GM21360 (cell line): Measurements from ENCODE around the gene LILRA6.
"Not testable (repeated sequence)": the region's sequence is repeated elsewhere in the genome, so short reads cannot be mapped to it uniquely, and the experiment has no call there.

ENCODE experiments used
- ATAC-seq: cut with Tn5 transposase; IDR thresholded peaks from one replicate; pipeline ENCODE4 v1.9.1; 2021; ENCODE audit warnings: mild to moderate bottlenecking, moderate library complexity; ENCODE audit not compliant: unreplicated experiment

The LILRA6 gene

DNA sequence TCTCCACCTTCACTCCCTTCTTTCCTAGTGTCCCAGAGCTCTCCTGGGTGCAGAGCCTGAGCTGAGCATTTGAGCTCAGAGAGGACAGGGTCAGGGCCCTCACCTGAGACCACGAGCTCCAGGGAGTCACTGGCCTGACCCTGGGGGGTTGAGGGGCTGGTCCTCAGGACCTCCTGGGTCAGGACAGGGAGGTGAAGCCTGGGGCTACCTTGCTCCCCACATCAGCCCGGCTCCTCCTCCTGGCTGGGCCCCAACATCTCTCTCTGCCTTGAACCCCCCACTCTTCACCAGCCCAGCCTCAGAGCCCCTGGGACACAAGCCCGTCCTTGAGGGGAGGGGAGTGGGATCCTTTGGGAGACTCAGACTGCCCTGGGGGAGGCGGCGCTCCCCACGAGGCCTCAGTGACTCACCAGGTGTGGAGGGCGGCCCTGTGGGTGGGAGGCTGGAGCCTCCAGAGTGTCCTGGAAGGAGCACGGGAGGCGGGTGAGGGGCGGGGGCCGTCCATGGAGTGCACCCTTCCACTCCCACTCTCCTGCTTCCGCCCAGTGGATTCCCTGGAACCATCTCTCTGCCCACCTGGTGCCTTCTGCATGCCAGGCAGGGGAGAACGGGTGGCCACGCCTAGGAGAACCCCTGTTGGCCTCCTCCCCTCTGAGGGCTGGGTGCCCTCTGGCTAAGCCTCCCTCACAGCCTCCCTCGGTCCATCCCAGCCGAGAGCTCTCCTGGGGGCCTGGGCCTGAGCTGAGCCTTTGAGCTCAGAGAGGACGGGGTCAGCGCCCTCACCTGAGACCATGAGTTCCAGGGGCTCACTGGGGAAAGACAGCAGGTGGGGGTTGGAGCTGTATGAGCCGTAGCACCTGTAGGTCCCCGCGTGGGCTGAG is 2.9 kb downstream of the LILRA6 start:
- not testable (repeated sequence) for ATAC-seq

- ATAC-seq, result no peak
Measured at GRCh38 chr19:54233941-54234340, 8.6 kb downstream of the LILRA6 start.

DNA sequence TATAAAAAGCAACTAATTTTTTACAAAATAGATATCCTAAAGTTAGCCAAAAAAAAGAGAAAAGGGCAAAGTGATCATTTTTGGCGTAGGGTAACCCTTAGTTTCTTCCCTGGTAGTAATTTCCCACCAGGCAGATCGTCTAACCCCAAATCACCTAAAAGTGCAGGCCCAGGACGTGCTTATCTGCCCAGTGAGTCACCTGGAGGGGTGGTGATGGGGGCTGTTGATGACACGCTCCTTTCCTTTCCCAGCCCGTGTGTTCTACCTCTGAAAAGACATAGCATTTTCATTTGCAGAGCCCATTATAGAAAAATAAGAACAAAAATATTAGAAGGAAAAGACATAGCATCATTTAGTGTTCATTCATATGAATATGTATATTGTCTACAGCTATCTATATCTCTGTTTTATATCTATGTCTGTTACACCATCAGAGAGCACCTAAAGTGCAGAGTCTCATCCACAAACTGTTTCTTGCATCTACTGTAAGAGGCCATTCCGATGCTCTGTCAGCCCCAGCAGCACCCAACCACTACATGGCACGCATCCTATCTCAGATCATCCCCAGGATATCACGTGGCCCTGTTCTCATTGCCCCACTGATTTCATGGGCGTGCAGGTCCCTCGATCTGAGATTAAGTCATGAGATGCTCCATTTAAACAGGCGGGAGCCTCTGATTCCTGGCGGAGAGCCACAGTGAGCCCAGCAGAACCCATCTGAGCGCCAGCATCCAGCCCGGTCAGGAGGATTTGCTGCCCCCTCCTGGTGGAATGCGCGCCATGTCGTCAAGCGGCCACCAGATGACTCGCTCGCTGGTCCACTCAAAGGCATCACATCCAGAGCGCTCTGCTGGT is 11.3 kb downstream of the LILRA6 start:
- no peak for ATAC-seq

DNA sequence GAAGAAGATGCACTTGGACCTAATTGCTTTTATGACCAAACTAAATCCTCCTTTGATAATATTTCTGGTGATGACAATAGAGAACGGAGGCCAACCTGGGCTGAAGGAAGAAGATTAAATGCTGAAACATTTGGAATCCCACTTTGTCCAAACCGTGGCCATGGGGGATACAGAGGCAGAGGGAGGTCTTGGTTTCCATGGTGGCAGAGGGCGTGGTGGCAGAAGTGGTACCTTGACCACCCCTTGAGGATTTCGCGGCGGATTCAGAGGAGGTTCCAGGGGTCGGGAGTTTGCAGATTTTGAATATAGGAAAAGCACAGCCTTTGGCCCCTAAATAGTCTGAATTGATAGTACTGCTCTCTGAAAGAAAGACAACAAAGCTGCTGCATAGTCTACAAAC is 12.6 kb downstream of the LILRA6 start:
- no peak for ATAC-seq

DNA sequence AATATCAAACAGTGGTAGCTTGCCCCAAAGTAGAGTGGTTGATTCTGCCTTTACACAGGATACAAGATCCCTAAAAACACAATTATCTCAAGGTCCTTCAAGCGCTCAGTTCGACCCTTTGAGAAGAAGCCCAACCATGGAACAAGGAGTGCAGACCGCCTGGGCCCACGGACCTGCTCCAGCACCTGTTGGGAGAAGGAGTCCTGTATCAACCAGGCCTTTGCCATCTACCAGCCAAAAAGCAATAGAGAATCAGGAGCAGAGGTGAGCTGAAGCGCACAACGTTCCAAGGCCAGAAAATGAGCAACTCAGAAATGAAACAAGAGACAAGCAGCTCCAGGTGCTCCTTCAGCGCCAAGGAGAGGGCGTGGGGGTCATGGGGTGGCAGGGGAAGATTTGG is 13.4 kb downstream of the LILRA6 start:
- no peak for ATAC-seq

DNA sequence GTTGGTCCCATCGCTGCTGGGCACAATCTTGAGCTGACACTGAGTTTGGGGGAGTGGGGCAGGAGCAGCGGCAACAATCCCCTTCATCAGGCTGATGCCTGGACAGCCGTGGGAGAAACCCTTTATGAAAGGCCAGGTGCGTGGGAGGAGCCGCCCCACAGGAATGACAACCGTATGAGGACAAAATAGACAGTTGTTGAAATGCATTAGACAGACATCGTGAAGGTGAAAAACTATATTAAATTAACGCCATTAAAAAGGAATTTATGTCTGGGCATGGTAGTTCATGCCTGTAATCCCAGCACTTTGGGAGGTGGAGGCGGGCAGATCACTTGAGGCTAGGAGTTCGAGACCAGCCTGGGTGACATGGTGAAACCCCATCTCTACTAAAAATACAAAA is 18.0 kb downstream of the LILRA6 start:
- ATAC-seq, result not testable (repeated sequence)

- ATAC-seq, result not testable (repeated sequence)
Measured at GRCh38 chr19:54223937-54224281, 18.7 kb downstream of the LILRA6 start.

DNA sequence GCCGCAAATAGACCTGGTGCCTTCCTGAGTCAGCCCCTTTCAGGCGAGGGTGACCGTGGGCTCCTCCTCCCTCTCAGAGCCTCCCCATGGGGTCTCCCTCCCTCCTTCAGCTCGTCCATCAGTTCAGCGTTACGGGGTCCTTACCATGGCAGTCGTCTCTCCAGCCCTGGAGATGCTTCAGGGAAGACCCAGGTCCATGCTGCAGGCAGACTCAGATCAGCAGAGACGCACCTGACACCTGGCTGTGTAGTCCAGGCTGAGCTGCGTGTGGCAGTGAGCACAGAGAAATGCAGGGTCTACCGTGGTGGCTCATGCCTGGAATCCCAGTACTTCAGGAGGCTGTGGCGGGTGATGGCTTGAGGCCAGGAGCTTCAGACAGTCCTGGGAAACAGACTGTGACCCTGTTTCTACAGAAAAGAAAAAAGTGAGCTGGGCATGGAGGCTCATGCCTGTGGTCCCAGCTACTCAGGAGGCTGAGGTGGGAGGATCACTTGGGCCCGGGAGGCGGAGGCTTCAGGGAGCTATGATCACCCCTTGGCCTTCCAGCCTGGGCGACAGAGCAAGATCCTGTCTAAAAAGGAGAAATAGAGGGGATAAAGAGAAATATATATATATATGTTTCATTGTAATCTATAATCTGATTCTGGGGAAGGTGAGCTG is 19.2 kb downstream of the LILRA6 start:
- not testable (repeated sequence) for ATAC-seq

DNA sequence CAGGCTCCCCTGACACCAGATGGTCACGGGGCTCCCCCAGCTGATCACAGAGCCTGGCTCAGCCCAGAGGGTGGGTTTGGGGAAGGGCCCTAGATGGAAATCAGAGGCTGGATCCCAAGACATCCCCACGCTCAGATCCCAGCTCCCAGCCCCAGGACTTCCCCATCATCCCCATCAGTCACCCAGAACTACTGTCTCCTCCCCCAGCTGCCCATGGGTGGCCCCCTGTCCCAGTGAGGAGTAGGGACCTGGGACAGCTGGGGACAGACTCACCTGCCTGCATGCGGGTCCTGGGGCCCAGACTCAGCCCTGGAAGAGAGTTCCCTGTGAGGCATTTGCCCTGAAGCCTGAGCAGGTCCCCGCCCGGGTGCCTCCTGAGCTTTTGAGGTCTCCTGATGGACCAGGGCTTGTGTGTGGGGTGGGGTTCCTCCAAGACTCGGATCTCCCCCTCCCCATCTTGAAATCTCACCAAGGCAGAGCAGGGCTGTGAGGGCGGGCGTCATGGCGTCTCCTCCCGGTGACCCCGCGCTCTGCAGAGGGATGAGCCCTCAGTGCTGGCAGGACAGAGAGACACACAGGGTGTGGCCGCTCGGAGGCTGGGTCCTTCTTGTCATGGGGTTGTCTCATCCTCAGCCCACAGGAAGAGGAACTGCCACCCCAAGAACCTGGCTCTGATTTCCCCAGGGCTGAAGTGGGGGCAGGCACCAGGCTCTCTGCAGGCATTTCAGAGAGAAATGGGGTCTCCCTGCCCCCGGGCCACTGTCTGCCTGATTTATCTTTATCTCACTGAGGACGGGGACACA is 19.9 kb downstream of the LILRA6 start, which contains the start of gene LILRB3:
LILRB3 (minus strand) TSS at position 534 of the 803 bp plus-strand sequence; CDS start at position 503, 31 bp downstream.
- not testable (repeated sequence) for ATAC-seq

DNA sequence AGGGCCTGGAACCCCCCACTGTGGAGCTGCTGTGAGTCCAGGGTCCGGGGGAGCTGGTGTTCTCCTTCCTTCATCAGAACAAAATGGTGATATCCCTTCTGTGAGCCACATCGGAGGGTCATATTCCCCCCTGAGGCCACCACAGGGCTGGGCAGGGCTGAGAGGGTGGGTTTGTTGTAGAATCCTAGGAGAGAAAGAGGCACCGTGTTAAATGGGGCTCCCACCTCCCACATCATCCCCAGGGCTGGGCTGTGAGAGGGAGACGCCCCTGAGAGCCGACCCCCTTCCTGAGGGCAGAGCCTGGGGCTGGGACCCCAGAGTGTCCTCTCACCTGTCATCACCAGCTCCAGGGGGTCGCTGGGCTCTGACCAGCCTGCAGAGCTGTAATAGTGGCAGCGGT is 20.6 kb downstream of the LILRA6 start:
- not testable (repeated sequence) for ATAC-seq

GRCh38 chr19:54219702-54220101 is 22.9 kb downstream of the LILRA6 start:
- ATAC-seq, result not testable (repeated sequence)

- ATAC-seq, result no peak
Measured at GRCh38 chr19:54218960-54219661, 23.5 kb downstream of the LILRA6 start.

DNA sequence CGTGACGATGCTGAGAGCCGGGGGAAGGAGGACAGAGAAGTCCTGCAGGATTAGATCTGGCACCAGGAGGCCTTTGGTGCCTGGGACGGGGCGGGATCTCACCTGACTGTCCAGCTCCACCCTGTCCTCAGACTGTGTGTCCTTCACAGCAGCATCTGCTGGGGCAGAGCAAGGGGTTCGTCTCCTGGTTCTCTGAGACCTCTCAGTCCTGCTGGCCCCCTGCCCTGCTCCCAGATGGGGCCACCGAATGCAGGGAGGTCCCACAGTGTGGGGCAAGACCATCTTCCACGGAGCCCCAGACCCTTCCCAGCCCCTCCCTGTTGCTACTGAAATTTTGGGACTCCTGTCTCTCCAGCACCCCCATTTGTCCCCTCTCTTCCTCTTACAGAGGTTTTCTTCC is 24.3 kb downstream of the LILRA6 start:
- ATAC-seq, result no peak

GRCh38 chr19:54217517-54218247 is 24.9 kb downstream of the LILRA6 start:
- ATAC-seq, result not testable (repeated sequence)

DNA sequence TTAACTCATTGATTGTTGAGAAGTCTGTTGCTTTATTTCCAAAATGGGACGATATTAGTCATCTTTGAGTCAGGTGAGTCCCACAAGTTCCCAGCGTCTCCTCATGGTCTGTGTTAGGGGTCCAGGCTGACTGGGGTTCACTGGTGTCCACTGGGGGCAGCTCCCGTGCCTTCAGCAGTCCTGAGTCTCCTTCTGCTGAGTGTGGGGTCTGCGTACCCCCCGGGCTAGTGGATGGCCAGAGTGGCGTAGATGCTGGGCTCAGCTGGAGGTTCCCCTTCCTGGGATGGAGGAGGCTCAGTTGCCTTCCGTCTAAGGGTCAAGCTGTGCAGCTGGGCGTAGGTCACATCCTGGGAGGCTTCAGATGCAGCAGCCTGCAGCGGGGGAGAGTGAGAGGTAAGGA is 25.7 kb downstream of the LILRA6 start:
- no peak for ATAC-seq

DNA sequence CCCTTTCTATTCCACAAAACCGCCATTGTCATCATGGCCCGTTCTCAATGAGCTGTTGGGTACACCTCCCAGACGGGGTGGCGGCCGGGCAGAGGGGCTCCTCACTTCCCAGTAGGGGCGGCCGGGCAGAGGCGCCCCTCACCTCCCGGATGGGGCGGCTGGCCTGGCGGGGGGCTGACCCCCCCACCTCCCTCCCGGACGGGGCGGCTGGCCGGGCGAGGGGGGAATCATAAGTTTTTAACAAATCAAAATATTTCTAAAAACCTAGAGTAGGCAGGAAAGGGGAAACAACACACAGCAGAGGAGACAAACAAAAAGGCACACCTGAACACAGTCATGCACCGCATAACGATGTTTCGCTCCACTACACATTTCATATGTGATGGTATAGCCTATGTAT is 27.9 kb downstream of the LILRA6 start:
- not testable (repeated sequence) for ATAC-seq

- not testable (repeated sequence) for ATAC-seq
Measured at GRCh38 chr19:54214217-54214616, 28.4 kb downstream of the LILRA6 start.

GRCh38 chr19:54211235-54211634 is 31.4 kb downstream of the LILRA6 start:
- no peak for ATAC-seq
